Neural progenitor cell (in vitro differentiated cells): Measurements from ENCODE around the gene ARMH4. TPM values are rescaled to one million over a fixed set of nuclear protein-coding genes. Genes with fewer than 3 reads are reported as not detected.

ENCODE experiments used
- DNase-seq: peaks from one replicate; pipeline ENCODE4 v3.0.0-alpha.2; 2016; ENCODE audit warnings: low spot score
- H2AFZ ChIP-seq: fragments of 200-600 bp; sonication (generic); replicated peaks from 2 replicates; pipeline ENCODE4 v1.6.1; 2016; ENCODE audit warnings: antibody characterized with exemption
- H3F3A ChIP-seq: fragments of 200-600 bp; sonication (generic); 2 replicates; pipeline ENCODE4 v1.6.1; 2016; ENCODE audit warnings: antibody characterized with exemption, low read depth
- H3K27ac ChIP-seq: fragments of 200-600 bp; sonication (generic); 2 replicates; pipeline ENCODE4 v1.5.1; 2016; ENCODE audit warnings: mild to moderate bottlenecking
- H3K27me3 ChIP-seq: fragments of 200-600 bp; sonication (generic); 2 replicates; pipeline ENCODE4 v1.6.1; 2016; ENCODE audit warnings: mild to moderate bottlenecking, moderate library complexity
- H3K36me3 ChIP-seq: fragments of 200-600 bp; sonication (generic); 2 replicates; pipeline ENCODE4 v1.5.1; 2016
- H3K4me1 ChIP-seq: fragments of 200-600 bp; sonication (generic); 2 replicates; pipeline ENCODE4 v1.6.1; 2016; ENCODE audit warnings: mixed run types
- H3K4me2 ChIP-seq: fragments of 200-600 bp; sonication (generic); 2 replicates; pipeline ENCODE4 v1.6.1; 2016
- H3K4me3 ChIP-seq: fragments of 200-600 bp; sonication (generic); 2 replicates; pipeline ENCODE4 v1.5.1; 2016
- H3K79me2 ChIP-seq: fragments of 200-600 bp; sonication (generic); 2 replicates; pipeline ENCODE4 v1.6.1; 2016; ENCODE audit warnings: low read depth
- H3K9ac ChIP-seq: fragments of 200-600 bp; sonication (generic); 2 replicates; pipeline ENCODE4 v1.6.1; 2016
- H3K9me3 ChIP-seq: fragments of 200-600 bp; sonication (generic); 2 replicates; pipeline ENCODE4 v1.5.1; 2016; ENCODE audit warnings: low read depth
- H4K20me1 ChIP-seq: fragments of 200-600 bp; sonication (generic); 2 replicates; pipeline ENCODE4 v1.6.1; 2016; ENCODE audit warnings: low read depth
- H3K27ac Mint-ChIP-seq: 3 replicates; pipeline ENCODE4 v1.8.0; 2021; ENCODE audit warnings: mixed read lengths
- H3K27me3 Mint-ChIP-seq: 2 replicates; pipeline ENCODE4 v1.8.0; 2022; ENCODE audit warnings: low read depth, mild to moderate bottlenecking, inconsistent platforms, moderate library complexity, mixed read lengths; ENCODE audit not compliant: insufficient read depth
- H3K36me3 Mint-ChIP-seq: 3 replicates; pipeline ENCODE4 v1.8.0; 2021; ENCODE audit warnings: mixed read lengths
- H3K4me1 Mint-ChIP-seq: 3 replicates; pipeline ENCODE4 v1.8.0; 2021; ENCODE audit warnings: mixed read lengths
- H3K4me3 Mint-ChIP-seq: 3 replicates; pipeline ENCODE4 v1.8.0; 2021; ENCODE audit warnings: mild to moderate bottlenecking, moderate library complexity, mixed read lengths
- H3K9me3 Mint-ChIP-seq: 3 replicates; pipeline ENCODE4 v1.8.0; 2020; ENCODE audit warnings: mixed read lengths
- CTCF ChIP-seq: fragments of 200-600 bp; sonication (generic); IDR thresholded peaks from 2 replicates; pipeline ENCODE4 v1.5.1; 2017; ENCODE audit warnings: antibody characterized with exemption, mild to moderate bottlenecking
- EZH2 ChIP-seq: fragments of 200-600 bp; sonication (generic); IDR thresholded peaks from 2 replicates; pipeline ENCODE4 v1.6.1; 2017; ENCODE audit warnings: antibody characterized with exemption, mild to moderate bottlenecking, moderate library complexity
- EZH2phosphoT487 ChIP-seq: fragments of 200-600 bp; sonication (generic); IDR thresholded peaks from 2 replicates; pipeline ENCODE4 v1.6.1; 2017; ENCODE audit warnings: antibody characterized with exemption
- small RNA-seq: library from RNA; depleted of rRNA; stranded (forward); fragments of <200 nt; gene quantifications from one replicate; pipeline ENCODE3, GENCODE V24; 2015
- total RNA-seq: library from RNA; depleted of rRNA; stranded (reverse); fragments of >200 nt; gene quantifications from 2 replicates; pipeline ENCODE4 v1.2.3, GENCODE V29; 2015; ENCODE audit warnings: low replicate concordance

ARMH4 gene
- total RNA-seq, 1 donor from 2014 or later = 29.0 TPM

DNA sequence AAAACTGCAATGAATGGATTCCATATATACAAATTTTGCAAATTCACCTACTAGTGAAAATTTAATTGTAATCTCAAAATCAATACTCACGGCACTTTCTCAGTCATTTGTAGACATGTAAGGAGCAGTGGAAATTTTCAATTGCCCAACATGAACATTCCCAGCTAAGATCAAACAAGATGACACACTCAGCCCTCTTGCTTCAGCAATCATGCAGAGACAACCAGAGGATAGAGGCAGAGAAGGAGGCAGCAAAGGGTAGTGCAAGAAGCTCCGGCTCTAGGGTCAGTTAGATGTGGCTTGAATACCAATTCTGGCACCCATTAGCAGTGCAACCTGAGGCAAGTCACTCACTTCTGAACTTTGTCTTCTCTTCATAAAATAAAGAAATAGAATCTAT lies 194.6 kb downstream of the ARMH4 start:
- no peaks in the 10 kb centered on the region for H3K36me3 Mint-ChIP-seq
- no peak for DNase-seq
- Histone ChIP-seq H3F3A (peaks cover 14% of the 10 kb centered on the region), H3K9me3 (no peaks in the 10 kb centered on the region), H3K36me3 (no peaks in the 10 kb centered on the region), H3K4me3 (no peak overlapping the region), H3K4me2 (no peak overlapping the region), H4K20me1 (no peaks in the 10 kb centered on the region), H3K79me2 (no peaks in the 10 kb centered on the region), H3K9ac (no peak overlapping the region), H3K27me3 (no peaks in the 10 kb centered on the region), H3K27ac (no peak overlapping the region), H3K4me1 (peaks cover 22% of the 10 kb centered on the region), H2AFZ (no peak overlapping the region)
- peaks cover 34% of the 10 kb centered on the region for H3K4me1 Mint-ChIP-seq
- peaks cover 5% of the 10 kb centered on the region for H3K27me3 Mint-ChIP-seq
- no peak overlapping the region for H3K4me3 Mint-ChIP-seq
- TF ChIP-seq CTCF (no peak), EZH2 (no peak), EZH2phosphoT487 (no peak)
- H3K27ac Mint-ChIP-seq = no peak overlapping the region
- peaks cover 34% of the 10 kb centered on the region for H3K9me3 Mint-ChIP-seq

Small RNA genes lying within 50 kb of the gene (small RNA-seq; reads per million reads assigned to genes)
- gene RN7SL598P = not detected

Other genes starting within 250 kb of the ARMH4 start
- 59.2 and 119 TPM in 2 replicates for gene ACTR10, start 47.9 kb upstream of the ARMH4 start, total RNA-seq
- 192 and 268 TPM in 2 replicates for gene PSMA3, start 92.6 kb upstream of the ARMH4 start, total RNA-seq
- 12.6 and 24.1 TPM in 2 replicates for gene ARID4A, start 146.3 kb upstream of the ARMH4 start, total RNA-seq
- gene TOMM20L, start 243.7 kb upstream of the ARMH4 start, total RNA-seq = not detected in 2 replicates